Activated T-cell treated with anti-CD3 and anti-CD28 coated beads, Interleukin-2, amount 50 U/mL, for 48 hours (primary cell): ENCODE results near the gene FAM193A.
"Not testable (repeated sequence)": the region's sequence is repeated elsewhere in the genome, so short reads cannot be mapped to it uniquely, and the experiment has no call there.

Experiments used
- DNase-seq, 2 experiments: peaks; one replicate each; pipeline ENCODE4 v3.0.0-alpha.2; 2020

Gene FAM193A

DNA sequence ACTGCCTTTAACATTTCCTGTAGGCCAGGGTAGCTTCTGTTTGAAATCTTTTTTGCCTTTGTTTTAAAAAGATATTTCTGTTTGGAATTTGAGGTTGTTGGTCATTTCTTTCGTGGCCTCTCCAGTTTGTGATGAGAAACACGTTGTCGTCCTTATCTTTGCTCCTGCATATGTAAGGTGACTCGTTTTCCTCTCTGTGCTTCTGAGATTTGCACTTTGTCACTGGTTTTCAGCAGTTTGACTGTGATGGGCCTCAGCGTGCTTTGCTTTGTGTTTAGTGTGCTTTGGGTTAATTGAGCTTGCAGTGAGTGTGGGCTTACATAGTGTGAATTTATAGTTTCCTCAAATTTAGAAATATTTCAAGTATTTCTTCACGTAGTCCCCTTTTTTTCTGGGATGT lies 81.5 kb downstream of the FAM193A start:
- DNase-seq: no peak

GRCh38 chr4:2618729-2619128 lies 82.3 kb downstream of the FAM193A start:
- not testable (repeated sequence) for DNase-seq

- DNase-seq: no peak
These were observed 83.0 kb downstream of the FAM193A start for GRCh38 chr4:2619459-2619858.

DNA sequence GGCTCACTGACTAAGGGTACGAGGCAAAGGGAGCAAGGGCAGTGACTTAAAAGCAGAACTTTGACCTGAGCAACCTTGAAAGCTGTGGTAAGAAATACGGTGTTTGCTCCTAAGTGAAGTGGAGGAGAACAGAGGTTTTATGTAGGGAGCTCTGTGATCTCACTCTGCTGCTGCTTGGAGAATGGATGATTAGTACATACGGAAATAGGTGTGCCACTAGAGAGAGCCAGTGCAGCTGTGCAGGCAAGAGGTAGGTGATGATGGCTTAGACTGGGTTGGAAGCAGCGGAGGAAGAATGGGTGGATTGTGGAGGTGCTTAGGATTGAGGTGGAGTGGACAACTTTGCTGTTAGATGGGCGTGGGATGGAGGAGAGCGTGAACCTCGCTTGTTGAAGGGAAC lies 85.0 kb downstream of the FAM193A start:
- no peak for DNase-seq

DNA sequence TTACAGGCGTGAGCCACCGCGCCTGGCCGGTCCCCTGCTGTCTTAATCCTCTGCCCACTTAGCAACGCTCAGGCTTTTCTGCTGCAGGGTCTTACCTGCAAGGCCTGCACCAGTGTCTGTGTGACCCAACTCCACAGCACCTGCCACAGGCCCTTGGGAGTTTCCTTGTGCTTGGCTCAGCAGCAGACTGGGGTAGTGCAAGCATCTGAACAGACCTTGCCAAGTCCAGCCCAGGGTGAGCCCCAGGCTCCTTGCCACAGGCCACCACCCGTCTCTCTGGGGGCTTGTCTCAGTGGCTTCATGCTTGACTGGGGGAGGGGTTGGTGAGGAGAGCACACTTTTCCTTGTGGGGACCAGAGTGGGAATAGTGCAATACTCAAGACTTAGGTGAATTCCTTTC lies 87.0 kb downstream of the FAM193A start:
- DNase-seq: no peak

DNA sequence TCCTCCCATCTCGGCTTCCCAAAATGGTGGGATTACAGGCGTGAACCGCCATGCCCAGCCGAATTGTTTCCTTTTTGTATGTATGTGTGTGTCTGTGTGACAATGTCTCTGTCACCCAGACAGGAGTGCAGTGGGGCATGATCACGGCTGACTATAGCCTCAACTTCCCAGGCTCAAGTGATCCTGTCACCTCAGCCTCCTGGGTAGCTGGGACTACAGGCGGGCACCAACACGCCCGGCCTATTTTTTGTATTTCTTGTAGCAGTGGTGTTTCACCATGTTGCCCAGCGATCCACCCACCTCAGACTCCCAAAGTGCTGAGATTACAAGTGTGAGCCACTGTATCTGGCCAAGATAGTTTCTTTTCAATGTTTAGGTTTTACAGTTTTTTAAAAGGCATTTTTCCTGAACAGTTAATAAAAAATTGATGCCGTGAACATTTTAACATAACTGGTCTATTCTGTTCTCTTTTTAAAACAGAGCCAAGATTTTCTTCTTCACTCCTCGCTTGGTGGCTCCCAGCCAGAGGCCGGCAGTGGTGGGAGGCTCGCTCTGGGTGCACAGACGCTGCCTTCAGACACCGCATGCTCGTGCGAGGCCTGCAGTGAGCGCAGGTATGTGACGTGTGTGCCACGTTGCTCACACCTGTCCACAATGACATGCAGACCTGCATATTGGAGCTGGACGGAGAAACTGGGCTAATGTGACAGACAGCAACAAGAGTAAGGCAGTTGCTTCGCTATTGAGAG lies 88.5 kb downstream of the FAM193A start:
- no peak for DNase-seq

DNA sequence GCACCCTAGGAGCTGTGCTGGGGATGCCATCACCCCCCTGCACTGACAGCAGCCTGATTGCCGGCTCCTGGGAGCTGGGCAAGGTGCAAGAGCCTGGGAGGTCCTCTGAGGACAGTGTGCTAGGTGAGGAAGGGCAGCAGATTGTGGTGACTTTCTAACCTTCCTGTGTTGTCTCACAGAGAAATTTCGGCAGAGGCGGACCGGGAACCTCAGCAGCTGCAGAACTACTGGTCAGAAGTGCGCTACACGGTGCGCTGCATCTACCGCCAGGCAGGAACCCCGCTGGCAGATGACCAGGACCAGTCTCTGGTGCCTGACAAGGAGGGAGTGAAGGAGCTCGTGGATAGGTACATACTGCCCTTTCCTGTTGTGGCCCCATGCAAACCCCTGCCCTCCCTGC lies 89.8 kb downstream of the FAM193A start:
- no peak for DNase-seq

DNA sequence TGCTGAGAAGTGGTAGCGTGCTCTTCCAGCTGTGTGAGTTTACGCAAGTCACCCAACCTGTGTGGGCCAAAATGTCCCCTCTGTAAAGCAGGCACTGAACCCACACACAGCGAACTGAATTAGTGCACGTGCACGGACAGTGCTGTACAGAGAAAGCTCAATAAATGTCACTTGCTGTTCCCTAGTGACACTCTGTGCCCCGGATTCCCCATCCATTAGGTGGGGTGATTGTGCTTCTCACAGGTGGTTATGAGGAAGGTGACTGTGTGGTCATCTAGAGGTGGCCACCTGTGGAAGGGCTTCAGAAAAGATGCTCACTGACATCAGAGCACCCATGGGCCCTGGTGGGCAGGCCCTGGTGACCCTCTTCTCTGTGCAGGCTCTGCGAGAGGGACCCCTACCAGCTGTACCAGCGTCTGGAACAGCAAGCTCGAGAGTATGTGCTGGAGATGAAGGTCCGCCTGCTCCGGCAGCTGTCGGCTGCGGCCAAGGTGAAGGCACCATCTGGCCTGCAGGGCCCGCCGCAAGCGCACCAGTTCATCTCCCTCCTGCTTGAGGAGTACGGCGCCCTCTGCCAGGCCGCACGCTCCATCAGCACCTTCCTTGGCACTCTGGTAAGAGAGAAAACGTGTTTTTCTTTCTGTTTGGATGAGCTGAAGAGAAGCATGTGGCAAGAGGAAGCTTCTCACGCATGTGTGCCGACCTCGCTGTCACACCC lies 94.3 kb downstream of the FAM193A start:
- no peak for DNase-seq

- DNase-seq: no peak
These were observed 97.6 kb downstream of the FAM193A start for GRCh38 chr4:2634014-2634413.

DNA sequence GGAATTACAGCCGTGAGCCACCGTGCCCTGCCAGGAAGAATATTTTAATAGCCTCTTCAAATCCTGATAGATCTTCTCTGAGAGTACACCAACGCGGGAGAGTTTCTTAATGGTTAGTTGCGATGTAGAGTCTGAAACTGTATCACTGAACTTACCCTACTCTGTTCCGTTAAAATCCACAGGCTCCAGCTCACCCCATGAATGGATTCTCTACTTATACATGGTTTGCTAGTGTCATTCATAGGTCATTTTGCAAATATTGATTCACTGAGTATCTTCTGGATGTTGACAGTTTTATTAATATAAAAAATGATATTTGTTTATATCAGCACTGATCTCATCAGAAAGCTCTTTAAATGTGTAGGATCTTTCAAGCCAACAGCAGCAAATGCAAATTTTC lies 99.9 kb downstream of the FAM193A start:
- no peak for DNase-seq

DNA sequence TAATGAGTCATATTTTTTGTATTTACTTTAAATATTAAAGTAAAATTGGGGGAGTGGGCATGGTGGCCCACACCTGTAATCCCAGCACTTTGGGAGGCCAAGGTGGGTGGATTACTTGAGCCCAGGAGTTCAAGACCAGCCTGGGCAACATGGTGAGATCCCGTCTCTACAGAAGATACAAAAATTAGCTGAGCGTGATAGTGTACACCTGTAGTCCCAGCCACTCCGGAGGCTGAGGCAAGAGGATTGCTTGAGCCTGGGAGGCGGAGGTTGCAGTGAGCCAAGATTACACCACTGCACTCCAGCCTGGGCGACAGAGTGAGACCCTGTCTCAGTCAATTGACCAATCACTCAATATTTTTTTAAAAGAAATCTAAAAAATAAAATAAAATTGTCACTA lies 100.5 kb downstream of the FAM193A start:
- not testable (repeated sequence) for DNase-seq

DNA sequence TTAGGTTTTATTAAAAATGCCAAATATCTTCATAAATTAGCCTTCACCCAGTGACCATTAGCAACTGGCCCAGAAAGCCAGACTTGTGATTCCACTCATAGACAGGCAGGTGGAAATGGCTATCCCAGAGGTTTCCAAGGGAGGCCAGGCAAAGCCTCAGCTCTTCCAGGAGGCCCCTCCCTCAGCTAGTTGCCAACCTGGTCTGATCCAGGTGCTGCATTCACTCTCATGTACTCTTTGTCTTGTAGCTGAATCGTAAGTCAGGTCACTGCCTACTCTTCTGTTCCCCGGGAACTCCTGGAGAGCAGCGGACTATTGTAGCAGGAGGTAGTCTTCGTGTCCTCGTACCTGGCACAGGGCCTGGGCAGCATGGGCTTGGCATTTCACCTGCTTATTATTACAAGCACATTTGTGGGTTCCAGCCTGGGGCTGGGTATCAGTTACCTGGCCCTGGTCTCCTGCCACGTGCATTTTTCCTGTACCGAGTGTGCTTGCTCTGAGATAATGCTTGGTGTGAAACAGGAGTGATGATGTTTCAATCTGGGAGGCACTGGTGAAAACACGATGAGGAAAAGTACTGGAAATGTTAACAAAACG lies 101.6 kb downstream of the FAM193A start:
- DNase-seq: no peak

- no peak for DNase-seq
These were observed 102.3 kb downstream of the FAM193A start for GRCh38 chr4:2638730-2639129.

DNA sequence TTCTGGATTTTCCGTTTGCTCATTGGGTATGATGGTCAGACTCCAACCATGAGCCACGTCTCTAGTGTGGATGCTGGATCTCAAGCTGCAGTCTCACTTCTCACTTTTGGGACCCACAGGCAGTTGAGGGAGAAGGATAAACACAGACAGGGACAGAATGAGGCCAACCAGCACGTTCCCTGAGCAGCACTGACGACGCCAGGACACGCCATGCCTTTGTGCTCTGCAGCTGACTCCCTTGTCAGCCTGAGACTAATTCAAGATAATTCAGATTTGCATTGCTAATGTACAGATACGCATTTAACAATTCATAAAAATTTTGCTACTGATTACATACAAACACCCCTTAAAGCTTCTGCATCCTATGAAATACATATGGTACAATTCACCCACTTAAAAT lies 106.5 kb downstream of the FAM193A start:
- DNase-seq: no peak

DNA sequence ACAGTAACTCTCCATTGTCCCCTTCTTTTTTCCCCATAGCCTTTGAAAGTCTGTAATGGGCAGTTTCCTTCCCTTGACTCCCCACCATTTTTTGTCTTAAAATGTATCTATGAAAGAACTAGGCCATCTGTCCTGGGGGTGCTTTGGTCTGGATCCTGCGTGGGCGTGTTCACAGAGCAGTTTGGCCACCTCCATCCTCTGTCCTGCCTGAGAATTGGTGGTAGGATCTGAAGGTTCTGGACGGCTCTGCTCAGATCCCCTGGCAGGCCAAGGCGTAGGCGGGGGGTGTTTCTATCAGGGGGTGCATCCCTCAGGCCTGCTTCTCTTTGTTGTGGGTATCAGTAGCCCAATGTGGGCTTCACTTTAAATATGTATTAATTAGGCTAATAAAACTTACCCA lies 107.1 kb downstream of the FAM193A start:
- DNase-seq: no peak

DNA sequence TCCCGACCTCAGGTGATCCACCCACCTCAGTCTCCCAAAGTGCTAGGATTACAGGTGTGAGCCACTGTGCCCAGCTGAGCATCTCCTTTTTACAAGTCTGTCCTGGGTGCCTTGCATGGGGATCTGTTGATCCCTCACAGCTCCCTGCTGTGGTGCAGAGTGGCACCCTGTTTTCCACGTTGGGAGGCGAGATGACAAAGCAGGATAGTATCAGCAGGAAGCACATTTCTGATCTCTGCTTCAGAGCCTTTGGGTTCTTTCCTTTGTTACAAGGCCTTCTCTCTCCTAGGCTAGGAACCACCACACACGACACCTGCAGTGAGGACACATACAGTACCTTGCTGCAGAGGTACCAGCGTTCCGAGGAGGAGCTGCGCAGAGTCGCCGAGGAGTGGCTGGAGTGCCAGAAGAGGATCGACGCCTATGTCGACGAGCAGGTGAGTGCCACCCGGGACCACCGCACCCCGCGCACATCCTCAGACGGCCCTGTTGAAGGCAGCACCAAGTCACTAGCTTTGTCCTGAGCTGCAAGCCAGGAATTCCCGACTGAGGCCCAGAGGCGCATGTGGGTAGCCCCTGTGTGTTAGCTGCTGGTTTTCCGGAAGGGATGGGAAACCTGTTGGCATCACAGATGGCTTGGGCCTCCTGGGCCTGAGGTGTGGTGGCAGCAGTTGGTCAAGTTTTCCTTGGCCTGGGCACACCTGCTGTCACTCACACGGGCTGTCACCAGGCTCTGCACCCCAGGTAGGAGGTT lies 110.1 kb downstream of the FAM193A start:
- DNase-seq: no peak

- DNase-seq: no peak
These were observed 111.1 kb downstream of the FAM193A start for GRCh38 chr4:2647403-2648158.

DNA sequence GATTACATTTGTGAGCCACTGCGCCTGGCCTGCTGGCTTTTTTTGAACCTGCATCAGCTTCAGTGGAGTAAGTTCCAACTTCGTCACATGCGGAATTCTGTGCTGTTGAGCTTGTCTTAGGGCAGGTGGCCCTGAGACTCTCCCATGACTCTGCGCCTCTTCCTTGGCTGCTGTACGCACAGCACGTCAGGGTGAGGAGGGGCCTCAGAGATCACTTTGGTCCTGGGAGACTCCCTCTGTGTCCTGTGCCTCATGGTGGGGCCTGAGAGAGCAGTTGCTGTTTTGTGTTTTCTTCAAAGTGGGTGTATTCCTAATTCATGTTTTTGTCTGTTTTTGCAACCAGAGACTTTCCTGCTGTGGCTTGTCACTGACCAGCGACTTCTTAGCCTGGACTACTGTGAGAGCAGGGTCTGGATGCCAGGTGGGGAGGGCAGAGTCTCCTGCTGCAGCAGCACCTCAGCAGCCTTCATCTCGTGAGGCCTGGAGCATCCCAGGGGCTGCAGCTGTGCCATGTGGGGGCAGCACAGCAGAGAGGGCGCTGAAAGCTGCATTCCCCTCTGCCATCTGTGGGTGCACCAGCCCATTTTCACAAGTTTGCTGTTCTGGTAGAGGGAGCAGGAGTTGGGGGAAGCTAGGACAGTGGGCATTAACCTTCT lies 111.8 kb downstream of the FAM193A start:
- no peak for DNase-seq

GRCh38 chr4:2649604-2650114 lies 113.2 kb downstream of the FAM193A start:
- DNase-seq: no peak

GRCh38 chr4:2650276-2650675 lies 113.8 kb downstream of the FAM193A start:
- peak in 1 of 2 experiments; percentile 13 for DNase-seq

GRCh38 chr4:2651546-2651945 lies 115.1 kb downstream of the FAM193A start:
- DNase-seq: no peak

DNA sequence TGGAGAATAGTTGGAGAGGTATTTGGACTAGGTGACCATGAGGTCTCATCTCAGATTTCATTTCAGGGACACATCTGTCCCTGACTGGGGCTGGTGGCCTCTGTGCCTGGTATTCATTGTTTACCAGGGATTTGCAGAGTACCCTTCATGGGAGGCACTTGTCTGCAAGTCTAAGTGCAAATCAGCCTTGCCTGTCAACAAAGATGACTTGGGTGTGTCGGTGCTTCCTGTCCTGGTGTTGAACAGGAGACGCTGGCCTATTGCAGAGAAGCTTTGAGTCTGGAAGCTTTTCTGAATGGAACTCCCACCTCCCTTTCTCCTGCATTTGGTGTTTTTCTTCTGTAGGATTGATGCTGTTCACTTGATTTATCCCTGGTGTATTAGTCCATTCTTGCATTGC lies 115.6 kb downstream of the FAM193A start:
- peak in 1 of 2 experiments; percentile 16 for DNase-seq
